ENCODE results near the gene TTC7B.

- TF ChIP-seq CTCF (IDR thresholded peaks at IDR 0.05) = no peak
- TF ChIP-seq POLR2A (IDR thresholded peaks at IDR 0.05) = no peak
Observed at GRCh38 chr14:90539996-90540395, 276.2 kb downstream of the TTC7B start.
